SK-N-SH (cell line): ENCODE measurements around the gene SPOUT1.
"Not testable (repeated sequence)": the region's sequence is repeated elsewhere in the genome, so short reads cannot be mapped to it uniquely, and the experiment has no call there.

ENCODE experiments used
- POLR2AphosphoS5 ChIP-seq: IDR thresholded peaks from 2 replicates; pipeline ENCODE4 v1.6.1; 2012; ENCODE audit warnings: low read depth, low read length
- RAD21 ChIP-seq: IDR thresholded peaks from 2 replicates; pipeline ENCODE4 v1.6.1; 2012; ENCODE audit warnings: mild to moderate bottlenecking, low read length

- not testable (repeated sequence) for TF ChIP-seq POLR2AphosphoS5, RAD21
These were observed 49.5 kb downstream of the SPOUT1 start for GRCh38 chr9:128780093-128780492.
